Astrocyte of the spinal cord (primary cell): Measurements from ENCODE around the gene HOXD3.

Source experiments
- DNase-seq: peaks from one replicate; pipeline ENCODE4 v3.0.0; 2011; ENCODE audit warnings: low read depth, low spot score
- H3K4me3 ChIP-seq: 2 replicates; pipeline ENCODE4 v1.5.1; 2011; ENCODE audit warnings: low read depth, mild to moderate bottlenecking, low read length, moderate library complexity
- in situ Hi-C: cut with HindIII; loops from 2 replicates; pipeline ENCODE4 v1.10.0; 2017; ENCODE audit warnings: low sequenced_read_pairs
- TF ChIP-seq, protein P1 (sequence below): IDR thresholded peaks from 2 replicates; pipeline ENCODE4 v1.5.1; 2012; ENCODE audit warnings: low read depth, mild to moderate bottlenecking, low read length, inconsistent platforms

HOXD3 gene

DNA sequence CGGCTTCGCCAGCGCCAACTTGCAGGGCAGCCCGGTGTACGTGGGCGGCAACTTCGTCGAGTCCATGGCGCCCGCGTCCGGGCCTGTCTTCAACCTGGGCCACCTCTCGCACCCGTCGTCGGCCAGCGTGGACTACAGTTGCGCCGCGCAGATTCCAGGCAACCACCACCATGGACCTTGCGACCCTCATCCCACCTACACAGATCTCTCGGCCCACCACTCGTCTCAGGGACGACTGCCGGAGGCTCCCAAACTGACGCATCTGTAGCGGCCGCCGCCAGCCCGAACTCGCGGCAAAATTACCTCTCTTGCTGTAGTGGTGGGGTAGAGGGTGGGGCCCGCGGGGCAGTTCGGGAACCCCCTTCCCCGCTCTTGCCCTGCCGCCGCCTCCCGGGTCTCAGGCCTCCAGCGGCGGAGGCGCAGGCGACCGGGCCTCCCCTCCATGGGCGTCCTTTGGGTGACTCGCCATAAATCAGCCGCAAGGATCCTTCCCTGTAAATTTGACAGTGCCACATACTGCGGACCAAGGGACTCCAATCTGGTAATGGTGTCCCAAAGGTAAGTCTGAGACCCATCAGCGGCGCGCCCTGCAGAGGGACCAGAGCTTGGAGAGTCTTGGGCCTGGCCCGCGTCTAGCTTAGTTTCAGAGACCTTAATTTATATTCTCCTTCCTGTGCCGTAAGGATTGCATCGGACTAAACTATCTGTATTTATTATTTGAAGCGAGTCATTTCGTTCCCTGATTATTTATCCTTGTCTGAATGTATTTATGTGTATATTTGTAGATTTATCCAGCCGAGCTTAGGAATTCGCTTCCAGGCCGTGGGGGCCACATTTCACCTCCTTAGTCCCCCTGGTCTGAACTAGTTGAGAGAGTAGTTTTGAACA lies 15.1 kb downstream of the HOXD3 start:
- H3K4me3 ChIP-seq: no peak overlapping the region
- TF ChIP-seq, protein P1, sequence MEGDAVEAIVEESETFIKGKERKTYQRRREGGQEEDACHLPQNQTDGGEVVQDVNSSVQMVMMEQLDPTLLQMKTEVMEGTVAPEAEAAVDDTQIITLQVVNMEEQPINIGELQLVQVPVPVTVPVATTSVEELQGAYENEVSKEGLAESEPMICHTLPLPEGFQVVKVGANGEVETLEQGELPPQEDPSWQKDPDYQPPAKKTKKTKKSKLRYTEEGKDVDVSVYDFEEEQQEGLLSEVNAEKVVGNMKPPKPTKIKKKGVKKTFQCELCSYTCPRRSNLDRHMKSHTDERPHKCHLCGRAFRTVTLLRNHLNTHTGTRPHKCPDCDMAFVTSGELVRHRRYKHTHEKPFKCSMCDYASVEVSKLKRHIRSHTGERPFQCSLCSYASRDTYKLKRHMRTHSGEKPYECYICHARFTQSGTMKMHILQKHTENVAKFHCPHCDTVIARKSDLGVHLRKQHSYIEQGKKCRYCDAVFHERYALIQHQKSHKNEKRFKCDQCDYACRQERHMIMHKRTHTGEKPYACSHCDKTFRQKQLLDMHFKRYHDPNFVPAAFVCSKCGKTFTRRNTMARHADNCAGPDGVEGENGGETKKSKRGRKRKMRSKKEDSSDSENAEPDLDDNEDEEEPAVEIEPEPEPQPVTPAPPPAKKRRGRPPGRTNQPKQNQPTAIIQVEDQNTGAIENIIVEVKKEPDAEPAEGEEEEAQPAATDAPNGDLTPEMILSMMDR: no peak
- in situ Hi-C loops: no loop called here
- no peak for DNase-seq

DNA sequence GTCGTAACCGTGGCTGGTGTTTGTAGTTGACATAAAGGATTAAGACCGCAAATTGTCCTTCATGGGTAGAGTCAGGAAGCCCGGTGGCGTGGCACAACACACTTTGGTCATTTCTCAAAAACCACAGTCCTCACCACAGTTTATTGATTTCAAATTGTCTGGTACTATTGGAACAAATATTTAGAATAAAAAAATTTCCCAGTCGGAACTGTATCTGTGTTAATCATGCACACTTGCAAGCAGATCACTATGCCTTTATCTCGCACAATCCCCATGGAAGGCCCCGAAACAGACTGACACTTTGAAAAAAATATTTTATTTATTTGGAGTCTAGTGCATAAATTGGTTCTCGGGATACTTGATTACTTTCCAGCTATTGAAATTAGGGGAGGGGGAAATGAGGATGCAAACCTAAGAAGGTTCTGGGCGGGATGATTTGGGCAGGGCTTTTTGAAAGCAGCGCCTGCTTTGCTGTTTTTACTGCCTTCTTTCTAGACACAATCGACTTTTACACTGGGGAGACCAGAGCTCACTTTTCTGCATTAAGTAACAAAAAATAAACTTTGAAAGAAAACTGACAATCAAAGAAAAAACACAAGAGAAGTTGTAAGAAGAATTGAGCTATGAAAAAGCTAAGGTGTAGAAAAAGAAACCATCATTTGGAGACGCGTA lies 15.9 kb downstream of the HOXD3 start:
- no peak overlapping the region for H3K4me3 ChIP-seq
- in situ Hi-C loops: no loop called here
- TF ChIP-seq, protein P1: no peak
- no peak for DNase-seq

DNA sequence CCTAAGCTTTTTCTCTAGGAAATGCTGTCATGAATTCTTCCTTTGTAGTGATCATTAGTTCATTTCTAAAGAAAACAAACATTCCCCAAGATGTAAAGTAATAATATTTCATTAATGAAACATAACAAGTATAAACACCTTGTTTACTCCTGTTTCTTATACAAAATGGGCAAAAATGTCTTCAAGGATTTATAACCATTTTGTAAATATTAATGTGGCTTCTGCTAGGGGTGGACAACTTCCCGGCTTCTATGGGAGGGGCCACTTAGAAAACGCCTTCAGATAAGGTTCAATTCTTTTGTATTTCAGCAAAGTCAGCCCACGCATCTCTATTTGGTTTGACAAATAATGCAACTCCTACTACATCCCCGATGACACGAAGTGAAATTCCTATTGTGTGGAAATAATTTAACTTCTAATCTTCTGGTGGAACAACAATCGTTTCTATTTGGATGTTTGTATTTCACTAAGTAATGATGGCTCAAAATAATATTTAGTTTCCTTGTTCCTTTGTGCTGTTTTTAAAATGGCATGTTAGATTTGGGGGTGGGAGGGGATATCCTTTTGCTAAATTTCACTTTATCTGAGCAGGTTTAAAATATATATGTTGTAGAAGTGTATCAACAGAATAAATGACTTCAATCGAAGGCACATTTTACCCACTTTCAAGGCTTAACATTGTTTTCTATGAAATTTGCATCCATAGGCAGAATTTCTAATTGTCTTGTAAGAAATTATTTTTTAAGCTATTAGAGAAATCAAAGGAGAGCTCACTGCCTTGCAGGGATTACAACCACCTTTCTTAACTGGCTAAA lies 16.7 kb downstream of the HOXD3 start:
- no peak overlapping the region for H3K4me3 ChIP-seq
- TF ChIP-seq, protein P1: no peak
- in situ Hi-C loops: no loop called here
- DNase-seq: no peak

DNA sequence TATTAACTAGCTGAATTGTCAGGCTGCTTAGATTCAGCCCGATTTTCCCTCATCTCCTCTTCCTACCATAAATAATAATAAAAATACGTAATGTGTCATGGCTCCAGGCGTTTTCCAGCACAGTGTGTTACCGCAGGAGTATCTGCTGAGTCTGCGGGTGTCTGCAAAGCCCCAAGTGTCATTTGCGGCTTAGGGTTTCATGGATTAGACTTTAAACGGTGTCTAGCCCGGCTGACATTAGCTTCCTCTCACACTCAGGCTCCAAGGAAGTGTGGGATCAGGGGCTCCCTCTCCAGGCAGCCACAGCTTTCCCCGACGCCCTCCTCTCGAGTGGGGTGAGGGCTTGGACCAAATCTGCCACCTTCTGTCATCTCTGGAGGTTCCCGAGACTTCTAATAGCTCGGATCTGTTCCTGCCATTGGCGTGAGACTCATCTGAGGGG lies 17.3 kb downstream of the HOXD3 start:
- in situ Hi-C loops: no loop called here
- no peak for DNase-seq
- TF ChIP-seq, protein P1: no peak
- H3K4me3 ChIP-seq: peak overlapping the region; percentile 13

DNA sequence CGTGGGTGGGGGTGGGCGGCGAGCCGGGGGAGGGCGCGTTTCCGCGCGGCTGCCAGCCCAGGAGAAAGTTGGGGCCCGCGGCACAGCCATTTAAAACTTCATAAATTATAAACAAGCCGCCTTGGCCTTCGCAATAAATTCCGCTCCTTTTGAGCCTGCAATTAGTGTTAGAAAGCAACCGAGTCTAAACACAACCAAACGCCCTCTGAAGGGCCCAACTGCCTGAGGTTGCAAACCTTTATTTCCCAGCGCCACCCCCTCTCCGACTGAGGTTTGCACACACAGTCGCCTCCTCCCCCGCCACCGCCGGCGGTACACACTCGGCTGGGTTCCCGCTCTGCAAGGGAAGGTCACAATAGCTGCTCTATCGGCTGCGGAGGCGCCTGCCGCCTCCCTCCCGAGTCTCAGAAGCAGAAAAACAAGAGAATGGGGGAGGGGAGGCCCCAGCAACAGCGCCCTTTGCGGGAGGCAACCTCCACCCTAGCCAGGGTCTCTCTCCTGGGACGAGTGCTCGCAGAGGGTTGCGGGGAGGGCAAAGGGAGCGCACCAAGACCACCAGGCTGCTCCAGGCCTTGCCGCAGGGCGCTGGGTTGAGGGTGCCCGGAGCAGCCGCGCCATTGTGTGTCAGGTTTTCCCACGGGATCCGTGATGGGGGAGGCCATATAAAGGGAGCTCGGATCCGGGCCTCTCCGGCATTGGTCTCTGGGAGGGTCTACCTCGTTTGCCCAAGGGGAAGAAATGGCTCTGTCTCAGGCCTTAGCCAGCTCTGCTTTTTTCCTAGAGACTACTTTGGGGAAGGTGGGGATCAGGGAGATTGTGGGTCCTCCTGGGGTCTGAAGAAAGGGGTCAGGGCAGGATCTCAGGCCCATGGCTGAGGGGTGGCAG lies 18.0 kb downstream of the HOXD3 start:
- in situ Hi-C loops: no loop called here
- TF ChIP-seq, protein P1: no peak
- H3K4me3 ChIP-seq: peak overlapping the region; percentile 13
- DNase-seq: no peak
